ENCODE measurements around the gene ABCA13.

DNA sequence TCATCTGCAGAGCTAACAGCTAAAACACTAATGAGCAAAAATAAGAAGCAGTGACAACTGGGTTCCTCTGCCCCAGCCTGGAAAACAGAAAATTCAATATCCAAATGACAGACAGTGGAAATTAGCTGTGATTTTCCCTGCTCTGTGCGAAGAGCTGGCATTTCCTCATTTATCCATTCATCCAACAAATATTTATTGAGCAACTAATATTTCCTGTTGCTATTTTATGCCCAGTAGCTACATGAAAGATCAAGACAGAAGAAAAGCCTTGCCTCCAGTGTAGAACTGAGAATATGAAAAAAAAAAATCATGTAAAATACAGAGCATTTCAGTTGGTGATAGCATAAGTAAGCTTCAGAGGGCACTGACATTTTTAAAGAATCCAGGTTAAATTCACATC, 140.9 kb downstream of the ABCA13 start:
- no peak for TF ChIP-seq CTCF (IDR thresholded peaks at IDR 0.05)
- TF ChIP-seq POLR2AphosphoS5 (IDR thresholded peaks at IDR 0.05; ENCODE audit: low read depth, low read length), result no peak
- TF ChIP-seq REST (IDR thresholded peaks at IDR 0.05; ENCODE audit: insufficient read depth in 1 of 2, low read depth in 2 of 2, low read length in 1 of 2), result no peak

All from Panc1 (cell line).